ENCODE data around the gene ALPK3.
"Not testable (repeated sequence)": the region's sequence is repeated elsewhere in the genome, so short reads cannot be mapped to it uniquely, and the experiment has no call there.

The ALPK3 gene

DNA sequence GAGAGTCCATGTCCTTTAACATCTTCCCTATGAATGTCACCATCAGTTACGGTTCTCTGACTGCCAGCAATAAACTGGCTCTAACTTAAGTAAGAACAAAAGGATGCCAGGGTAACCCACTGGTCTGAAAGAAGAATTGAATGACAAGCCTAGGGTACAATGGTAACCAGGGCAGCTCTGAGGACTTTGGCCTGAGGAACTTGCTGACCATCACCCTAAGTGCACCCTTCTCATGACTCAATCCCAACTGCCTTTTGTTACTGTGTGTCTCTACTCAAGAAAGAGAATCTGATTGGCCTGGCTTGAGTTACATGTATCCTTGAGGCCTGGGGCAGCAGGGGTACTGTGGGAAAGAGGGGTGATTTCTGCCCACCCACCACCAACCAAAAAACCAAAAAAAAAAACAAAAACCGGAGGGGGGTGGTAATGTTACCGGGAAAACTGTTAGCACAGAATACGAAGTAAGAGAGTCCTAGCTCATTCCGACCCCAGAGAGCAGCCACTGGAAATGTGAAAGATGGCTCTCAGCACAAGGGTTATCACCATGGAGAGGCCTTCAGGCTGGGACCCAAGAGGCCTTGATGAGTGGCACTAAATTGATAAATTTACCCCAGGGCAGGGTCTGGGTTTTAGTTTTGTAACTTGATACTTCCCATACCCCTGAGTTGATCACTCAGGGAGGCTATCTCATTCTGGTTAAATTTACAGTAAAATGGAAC lies 58.0 kb downstream of the ALPK3 start:
- peak; percentile 27 for DNase-seq (ENCODE audit: low spot score)

DNA sequence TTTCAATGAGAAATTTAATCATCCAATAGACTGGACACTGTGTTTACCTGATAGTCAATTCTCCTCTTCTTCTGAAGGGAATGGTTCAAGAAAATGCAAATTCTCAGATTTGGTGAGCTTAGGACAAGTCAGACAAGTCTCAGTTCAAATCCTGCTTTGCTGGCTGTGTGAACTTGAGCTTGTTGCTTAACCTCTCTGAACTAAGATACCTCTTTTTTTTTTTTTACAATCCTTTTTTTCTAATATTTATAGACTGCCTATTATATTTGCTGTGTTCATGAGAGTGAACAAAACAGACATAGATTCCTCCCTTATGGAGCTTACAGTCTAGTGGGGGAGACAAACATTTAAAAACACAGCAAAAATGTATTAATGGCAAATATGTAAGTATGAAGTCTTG lies 59.1 kb downstream of the ALPK3 start:
- DNase-seq (ENCODE audit: low spot score), result no peak

DNA sequence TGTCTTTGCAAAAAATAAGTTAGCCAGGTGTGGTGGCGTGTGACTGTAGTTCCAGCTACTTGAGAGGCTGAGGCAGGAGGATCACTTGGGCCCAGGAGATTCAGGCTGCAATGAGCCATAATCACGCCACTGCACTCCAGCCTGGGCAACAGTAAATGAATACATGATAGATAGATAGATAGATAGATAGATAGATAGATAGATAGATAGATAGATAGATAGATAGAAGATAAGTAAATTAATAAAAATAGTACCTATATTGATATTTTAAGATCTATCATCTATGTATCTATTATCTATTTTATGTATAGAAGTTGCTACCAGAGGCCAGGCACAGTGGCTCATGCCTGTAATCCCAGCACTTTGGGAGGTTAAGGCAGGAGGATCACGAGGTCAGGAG lies 60.5 kb downstream of the ALPK3 start:
- DNase-seq (ENCODE audit: low spot score), result not testable (repeated sequence)

DNA sequence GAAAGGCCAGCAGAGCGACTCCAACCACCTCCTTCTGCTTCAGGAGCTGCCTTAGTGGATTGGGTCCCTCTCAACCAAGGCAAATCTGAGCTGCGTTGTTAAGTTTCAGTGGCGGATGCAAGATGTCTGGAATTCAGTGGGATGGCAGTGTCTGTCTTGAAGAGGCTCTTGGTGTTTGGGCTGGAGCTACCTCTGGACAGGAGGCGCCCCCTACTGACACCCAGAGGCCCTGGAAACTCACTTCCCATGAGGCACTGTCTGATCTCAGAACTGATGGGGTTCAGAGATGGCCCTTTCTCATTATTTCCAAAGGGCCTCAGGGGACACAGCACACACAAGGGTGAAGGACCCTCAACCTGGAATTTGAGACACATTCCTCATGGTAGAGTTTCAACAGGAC lies 61.3 kb downstream of the ALPK3 start:
- DNase-seq (ENCODE audit: low spot score), result peak; percentile 68

GRCh38 chr15:84879088-84879780 lies 62.1 kb downstream of the ALPK3 start:
- no peak for DNase-seq (ENCODE audit: low spot score)

- no peak for DNase-seq (ENCODE audit: low spot score)
Measured at GRCh38 chr15:84880007-84880406, 62.9 kb downstream of the ALPK3 start.

DNA sequence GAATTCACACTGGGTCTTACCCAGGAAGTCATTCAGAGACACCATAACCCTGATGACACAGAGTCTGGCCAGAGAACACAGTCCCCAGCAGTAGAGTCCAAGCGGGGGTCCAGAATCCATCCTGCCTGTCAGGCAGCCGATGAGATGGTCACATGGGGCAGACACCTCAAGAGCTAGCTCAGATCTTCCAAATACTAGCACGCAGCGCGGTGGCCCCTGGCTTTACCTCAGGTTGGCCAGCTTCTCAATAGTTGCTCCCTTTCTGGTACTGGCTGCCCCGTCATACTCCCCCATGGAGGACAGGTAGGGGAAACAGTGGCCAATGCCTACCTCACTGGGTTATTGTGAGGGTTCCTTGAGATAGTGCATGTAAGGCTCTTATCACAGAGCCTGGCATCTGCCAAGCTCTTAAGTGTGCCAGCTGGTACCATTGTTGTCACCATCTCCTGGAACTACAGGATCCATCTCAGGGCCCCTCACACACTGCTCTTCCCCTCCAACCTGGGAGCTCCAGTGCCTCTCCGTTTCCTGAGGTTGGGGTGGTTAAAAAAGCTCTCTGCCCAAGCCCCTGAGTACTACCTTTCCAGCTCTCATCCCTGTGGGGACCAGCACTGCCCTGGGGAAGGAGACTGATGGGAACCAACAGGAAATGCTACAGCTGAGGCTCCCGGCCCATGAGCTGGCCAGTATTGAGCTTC lies 63.8 kb downstream of the ALPK3 start:
- no peak for DNase-seq (ENCODE audit: low spot score)

DNA sequence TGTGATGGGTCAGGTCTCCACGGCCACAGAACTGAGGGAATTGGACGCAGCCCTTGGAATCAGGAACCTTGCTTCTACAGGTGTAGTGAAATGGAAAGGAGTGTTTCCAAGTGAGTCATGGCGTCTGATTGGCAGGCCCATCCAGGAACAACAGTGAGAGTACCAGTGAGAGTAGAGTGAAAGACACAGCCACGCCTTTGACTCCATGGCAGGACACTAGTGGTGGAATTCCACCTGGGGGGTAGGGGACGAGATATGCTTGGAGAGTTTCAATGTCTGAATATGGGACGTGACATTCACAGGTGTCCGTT lies 64.3 kb downstream of the ALPK3 start:
- DNase-seq (ENCODE audit: low spot score), result no peak

GRCh38 chr15:84883466-84883865 lies 66.3 kb downstream of the ALPK3 start:
- no peak for DNase-seq (ENCODE audit: low spot score)

DNA sequence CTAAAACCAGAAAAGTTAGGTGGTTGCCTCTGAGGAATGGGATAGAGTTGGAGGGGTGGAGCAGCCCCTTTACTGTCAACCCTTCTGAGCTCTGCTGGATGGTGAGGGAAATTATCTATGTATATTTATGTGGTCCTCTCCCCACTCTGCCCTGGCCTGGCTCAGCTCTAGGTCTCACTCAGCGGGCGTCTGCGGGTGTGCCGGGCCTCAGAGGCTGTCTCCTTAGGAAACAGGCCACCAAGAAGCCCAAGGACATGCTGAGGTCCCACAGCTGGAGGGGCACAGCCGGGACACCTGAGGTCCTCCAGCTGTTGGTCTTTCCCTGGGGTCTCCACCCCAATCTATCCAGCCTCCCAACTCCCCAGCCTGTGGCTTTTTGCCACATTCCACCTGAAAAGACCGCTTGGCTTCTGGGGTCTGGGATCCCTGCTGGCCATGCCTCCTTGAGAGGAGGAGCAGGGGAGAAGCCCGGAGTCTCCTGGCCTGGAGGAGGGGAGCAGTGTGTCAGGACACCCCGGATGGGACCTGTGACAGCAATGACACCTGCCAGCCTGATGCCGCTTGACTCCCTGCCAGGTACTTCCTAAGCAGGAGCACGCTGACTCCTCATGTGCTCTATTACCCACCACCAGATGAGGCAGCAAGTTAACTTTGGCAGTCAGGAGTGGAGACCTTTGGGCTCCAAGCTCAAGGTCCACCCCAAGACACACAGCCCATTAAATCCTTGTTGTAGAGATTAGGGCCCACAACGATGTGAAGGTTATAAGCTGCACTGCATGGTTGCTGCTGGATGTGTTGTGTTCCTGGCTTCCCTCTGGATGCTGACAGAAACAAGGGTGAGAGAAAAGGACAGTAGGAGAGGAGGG lies 67.0 kb downstream of the ALPK3 start, which contains the start of gene SLC28A1:
Gene SLC28A1 (plus strand): TSS at position 747 of the 866 bp plus-strand sequence. CDS start 3,099 bp downstream, outside the sequence.
- DNase-seq (ENCODE audit: low spot score), result no peak

- no peak for DNase-seq (ENCODE audit: low spot score)
Measured at GRCh38 chr15:84885801-84886200, 68.6 kb downstream of the ALPK3 start.

DNA sequence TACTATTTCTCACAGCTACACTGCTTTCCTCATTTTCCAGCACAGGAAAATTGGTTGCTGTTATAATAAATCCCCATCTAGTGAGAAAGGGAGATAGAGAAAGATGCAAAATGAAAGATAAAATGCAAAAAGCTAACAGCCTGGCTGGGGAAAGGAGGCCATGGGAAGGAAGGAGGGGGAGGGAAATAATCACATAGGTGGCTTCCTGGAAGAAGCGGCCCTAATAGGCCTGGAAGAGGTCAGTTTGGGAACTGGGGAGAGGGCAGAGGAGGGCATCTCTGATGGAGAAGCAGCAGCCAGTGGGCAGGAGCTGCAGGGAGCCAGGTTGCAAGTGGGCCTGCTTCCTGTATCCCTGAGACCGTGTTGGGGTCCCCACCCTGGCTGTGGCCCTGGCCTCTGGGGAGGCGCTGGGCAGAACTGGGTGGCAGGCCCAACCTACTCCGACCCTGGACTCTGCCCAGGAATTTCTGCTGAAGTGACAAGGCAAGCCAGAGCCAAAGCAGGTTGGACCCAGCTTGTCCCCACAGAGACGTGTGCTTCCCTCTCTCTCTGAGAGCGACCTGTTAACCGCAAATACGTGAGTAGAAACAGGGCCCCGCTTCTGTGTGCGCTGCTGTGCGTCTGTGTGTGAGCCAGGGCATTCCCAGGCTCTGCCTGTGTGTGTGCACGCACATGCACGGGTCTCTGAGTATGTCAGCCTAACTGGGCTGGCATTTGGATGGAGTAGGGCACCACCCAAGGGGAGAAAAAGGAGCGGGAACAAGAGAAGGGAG lies 69.2 kb downstream of the ALPK3 start:
- no peak for DNase-seq (ENCODE audit: low spot score)

GRCh38 chr15:84886984-84887299 lies 69.8 kb downstream of the ALPK3 start:
- DNase-seq (ENCODE audit: low spot score), result no peak

DNA sequence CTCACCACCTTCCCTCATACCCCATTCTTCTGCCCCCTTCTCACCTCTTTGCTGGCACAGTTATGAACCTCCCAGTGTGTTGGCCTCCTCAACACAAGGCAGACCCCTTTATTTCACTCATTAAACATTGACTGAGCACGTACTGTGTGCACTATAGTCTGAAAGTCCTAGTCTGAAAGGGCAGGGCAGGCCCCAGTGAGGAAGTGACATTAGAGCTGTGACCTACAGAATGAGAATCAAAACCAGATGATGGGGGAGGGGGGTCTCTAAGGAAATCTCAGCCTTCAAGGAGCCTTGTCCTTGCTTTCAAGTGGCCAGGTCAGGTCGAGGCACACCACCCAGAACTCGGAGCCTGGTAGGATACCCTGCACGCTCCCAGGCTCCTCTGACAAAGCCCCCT lies 70.8 kb downstream of the ALPK3 start:
- no peak for DNase-seq (ENCODE audit: low spot score)

DNA sequence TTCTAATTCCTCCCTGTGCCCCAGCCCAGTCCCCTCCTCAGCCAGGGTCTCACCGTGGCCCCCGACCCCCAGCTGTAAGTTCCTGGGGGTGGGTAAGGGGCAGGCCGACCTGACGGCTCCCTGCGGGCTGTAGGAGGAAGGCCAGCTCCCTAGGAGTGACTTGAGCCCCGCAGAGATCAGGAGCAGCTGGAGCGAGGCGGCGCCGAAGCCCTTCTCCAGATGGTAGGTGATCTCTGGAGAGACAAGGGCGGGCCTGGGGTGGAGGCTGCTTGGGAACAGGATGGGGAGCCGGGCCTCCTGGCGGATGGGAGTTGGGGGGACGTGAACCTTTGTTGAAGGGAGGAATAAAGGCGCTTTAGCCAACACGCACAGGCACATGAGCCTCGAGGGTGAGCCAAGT lies 71.5 kb downstream of the ALPK3 start:
- no peak for DNase-seq (ENCODE audit: low spot score)

GRCh38 chr15:84889313-84889990 lies 72.3 kb downstream of the ALPK3 start:
- DNase-seq (ENCODE audit: low spot score), result no peak

- no peak for DNase-seq (ENCODE audit: low spot score)
Measured at GRCh38 chr15:84889991-84890669, 73.0 kb downstream of the ALPK3 start.

DNA sequence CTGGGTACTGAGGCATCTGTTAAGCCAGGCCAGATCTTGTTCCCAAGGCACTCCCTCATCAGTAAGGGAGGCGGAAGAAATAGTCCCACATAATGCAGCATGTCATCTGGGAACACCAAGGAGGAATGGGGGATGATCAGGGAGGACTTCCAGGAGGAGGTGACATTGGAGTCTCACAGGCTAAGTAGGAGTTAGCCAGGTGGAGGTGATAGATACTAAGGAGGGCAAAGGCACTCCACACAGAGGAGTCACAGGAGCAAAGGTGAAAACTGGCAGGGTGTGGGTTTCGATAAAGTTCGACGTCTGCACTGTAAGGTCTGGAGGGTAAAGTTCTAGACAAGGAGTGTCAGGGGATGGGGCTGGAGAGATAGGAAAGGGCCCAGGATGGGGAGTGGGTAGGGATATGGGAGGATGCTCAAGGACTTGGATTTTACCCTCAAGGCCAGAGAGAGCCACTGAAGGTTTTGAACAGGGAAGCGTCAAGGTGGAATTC lies 73.6 kb downstream of the ALPK3 start:
- DNase-seq (ENCODE audit: low spot score), result no peak

DNA sequence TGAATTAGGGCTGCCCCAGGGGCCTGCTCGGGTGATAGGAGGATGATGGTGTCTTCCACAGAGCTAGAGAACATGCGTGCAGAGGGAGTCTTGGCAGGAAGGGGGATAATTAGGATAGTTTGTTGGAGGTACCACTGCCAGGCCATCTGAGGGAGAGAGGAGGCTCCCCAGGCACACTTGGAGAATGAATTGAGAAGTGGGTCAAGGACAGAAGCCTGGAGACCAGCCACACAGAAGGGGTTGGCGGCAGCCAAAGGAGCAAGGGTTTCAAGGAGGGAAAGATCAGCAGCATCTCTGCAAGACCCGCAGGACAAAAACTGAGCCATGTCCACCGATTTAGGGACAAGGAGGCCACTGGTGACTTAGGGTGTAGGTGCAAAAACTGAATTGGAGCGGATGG lies 74.2 kb downstream of the ALPK3 start:
- DNase-seq (ENCODE audit: low spot score), result no peak

- DNase-seq (ENCODE audit: low spot score), result no peak
Measured at GRCh38 chr15:84892786-84893307, 75.7 kb downstream of the ALPK3 start.
